GM18868 (cell line): Measurements from ENCODE around the gene SBSN.

Experiments
- ATAC-seq: cut with Tn5 transposase; IDR thresholded peaks from one replicate; pipeline ENCODE4 v1.9.1; 2021; ENCODE audit warnings: mild to moderate bottlenecking, moderate library complexity; ENCODE audit not compliant: unreplicated experiment

The SBSN gene

DNA sequence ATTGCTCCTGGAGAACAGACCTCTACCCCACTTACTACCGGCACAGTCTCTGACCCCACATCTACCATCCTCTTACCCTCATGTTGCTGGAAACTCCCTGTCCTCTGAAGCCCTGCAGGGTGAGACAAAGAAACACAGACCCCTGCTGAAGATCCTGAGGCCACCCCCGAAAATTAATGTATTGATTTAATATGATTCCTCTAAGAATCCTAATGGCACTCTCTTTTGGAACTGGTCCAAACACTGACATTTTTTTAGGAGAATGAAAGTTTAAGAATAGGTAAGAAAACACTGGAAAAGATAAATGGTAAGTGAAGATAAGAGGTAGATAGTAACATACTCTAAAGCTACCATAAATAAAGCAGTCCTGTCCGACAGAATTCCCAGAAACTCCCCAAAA, 20.0 kb downstream of the SBSN start:
- no peak for ATAC-seq

DNA sequence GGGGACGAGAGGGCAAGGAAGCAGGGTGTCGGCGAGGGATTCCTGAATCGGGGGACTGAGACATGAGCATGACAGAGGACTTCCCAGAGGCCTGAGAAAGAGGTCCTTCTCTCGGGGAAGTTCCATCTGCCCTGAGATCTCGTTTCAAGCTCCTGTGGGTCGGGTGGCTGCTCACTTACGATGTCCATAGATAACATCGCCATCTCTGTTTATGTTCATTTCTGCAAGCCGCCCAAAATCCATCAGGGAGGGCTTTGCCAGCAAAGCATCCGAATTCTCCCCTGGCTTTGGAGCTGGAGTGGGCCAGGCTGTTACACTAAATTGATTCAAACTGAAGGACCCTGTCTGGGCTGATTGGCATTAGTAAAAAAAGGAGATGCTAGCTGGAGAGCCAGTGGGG, 20.6 kb downstream of the SBSN start:
- no peak for ATAC-seq

DNA sequence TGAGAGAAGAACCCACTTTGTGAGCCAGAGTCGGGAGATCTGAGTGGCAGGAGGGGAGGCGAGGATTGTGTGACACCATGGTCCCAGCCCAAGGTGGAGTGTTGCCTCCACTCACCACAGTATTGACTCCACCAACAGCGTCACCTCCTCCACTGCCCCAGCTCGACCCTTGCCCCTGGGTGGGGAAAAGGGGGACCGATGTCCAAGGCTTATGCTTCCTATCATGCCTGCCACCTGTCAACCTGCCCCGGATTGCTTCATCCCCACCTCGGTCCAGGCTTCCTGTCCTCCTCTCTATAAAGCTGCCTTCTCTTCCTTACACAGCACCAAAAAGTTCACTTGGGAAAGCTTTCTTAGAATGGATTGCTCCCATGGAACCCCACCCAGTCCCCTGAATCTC, 22.1 kb downstream of the SBSN start:
- no peak for ATAC-seq

DNA sequence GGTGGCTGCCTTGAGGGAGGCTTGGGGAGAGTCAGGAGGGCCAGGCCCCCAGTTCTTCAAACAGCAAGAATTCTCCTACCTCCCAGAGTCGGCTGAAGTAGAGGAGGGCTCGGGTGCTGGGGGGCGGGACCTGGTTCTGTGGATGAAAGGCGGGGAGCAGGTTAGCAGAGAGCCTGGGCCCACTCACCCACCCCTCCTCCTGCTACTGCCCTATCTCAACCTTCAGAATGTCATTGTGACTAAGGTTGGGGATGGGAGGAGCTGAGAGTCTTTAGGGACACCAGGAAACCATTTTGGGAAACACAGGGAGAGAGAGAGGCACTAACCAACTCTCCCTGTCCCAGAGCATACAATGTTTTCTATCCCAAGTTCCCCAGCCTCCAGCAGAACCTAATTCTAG, 25.4 kb downstream of the SBSN start:
- ATAC-seq, result no peak

DNA sequence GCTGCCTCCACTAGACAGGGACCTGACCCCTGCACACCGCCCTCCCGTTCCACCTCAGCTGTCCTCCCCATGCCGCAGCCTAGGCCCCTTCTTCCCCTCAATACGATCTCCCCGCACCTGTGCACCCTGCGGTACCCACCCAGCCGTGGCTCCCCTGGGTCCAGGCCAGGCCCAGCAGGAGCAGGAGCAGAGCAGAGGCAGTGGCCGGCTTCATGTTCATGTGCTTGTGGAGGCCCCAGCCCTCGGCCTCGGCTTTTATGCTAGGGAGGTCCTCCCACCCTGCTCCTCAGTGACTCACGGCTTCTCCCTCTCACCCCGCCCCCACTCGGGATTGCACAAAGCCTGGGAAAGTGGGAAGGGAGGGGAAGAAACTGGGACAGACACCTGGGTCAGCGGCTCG, 26.4 kb downstream of the SBSN start:
- ATAC-seq, result no peak

DNA sequence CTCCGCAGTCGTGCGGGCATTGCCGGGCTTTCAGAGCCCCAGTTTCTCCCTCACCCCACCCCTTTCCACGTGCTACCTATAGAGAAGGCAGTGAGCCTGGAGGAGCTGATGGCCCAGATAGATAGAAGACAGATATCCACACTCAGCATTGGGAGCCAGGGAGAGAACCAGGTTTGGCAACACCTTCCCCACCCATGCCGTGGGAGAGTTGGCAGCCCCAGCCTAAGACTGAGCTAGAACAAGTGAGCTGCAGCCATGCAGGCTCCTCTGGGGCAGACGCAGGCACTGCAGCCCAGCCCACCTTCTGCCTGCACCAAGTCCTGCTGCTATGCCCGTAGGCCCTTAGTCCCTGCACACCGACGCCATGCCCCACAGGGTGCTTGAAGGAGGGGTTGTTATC, 27.5 kb downstream of the SBSN start:
- no peak for ATAC-seq

DNA sequence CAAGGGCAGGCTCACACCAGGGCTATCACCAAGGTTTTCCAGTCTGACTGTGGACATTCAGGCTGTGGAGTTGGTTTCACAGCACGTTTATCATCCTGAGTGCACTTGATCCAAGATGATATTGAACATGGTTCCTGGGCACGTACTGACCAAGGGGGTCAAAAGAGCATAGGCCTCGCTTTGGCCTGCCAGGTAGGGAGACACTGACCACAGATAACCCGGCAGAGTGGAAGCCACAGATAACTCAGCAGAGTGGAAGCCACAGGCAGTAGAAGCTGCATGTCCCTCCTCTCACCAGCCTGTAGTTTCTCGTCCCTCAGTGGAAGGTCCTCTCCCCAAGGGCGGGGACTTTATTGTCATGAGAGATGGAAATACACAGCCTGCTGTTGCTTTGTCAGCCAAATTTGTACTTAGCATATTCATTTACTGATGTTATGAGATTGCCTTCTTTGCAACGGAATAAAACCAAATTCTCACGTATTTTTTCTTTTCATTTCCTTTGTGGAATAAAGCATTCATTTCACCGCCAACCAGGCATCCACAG, 29.1 kb downstream of the SBSN start:
- no peak for ATAC-seq

DNA sequence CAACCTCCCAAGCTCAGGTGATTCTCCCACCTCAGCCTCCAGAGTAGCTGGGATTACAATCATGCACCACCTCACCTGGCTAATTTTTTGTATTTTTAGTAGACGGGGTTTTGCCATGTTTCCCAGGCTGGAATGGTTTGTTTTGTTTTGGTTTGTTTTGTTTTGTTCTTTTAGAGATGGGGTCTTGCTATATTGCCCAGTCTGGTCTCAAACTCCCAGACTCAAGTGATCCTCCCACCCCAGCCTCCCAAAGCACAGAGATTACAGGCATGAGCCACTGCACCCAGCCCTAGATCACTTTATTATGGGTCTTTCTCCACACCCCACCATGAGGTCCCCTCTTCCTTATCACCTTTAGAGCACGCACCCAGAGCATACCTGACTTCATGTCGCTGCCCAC, 29.9 kb downstream of the SBSN start:
- no peak for ATAC-seq

DNA sequence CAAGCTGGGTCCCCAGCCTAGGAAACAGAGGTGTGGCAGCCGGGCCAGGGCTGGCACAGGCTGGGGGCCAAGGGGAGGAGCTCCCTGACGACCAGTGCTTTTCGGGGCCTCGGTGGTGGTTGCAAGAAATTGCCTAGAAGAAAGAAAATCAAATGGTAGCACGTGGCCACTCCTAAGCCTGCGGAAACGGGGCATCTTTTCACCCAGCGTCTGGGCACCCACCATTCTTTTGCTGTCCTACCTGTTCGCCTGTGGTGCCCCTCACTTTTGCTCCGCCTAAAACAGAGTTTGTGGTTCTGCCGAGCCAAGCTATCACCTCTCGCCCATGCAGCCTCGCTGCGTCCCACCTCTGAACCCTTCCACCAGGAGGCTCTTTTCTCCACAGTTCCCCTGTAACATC, 30.7 kb downstream of the SBSN start:
- ATAC-seq, result no peak

DNA sequence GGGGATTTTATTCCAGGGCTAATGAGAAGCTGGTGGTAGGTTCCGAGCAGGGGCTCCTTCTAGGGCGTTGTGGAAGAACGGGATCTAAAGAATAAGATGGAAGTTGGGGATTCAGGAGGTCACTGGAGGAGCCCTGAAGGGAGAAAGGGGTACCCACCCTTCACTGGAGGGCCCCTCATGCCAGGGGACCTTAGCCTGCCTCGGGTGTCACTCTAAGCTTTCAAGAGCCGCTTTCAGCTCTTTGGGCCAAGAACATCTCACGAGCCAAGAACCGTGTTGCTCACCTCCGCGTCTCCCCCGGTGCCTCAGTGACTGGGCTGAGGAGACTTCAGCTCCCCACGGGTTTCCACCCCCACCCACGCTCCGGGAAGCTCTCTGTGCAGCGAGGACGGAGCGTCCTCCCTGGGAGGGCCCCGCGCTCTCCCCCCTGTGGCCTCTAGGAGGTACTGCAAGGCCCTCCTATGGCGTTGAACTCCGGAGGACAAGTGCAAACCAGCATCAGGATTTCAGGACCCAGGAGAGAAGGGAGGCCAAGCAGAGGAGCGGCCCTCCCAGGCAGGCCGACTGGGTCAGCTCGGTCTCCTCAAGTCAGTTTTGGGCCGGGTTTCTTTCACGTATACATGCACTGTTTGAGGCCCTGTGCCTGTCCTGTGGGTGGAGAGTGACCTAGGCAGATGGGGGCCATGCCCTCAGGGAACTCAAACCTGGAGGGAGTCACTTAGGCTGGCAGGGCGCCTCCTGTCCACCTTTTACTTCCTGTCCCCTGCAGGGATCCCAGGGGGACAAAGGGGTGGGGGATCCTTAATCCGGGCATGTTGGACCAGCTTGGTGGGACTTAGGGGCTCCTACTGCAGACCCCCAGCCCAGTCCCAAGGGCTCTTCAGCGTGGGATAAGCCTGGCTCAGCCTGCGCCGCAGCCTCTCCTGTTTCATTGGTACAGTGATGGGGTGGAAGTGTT, 32.7 kb downstream of the SBSN start:
- ATAC-seq, result no peak

DNA sequence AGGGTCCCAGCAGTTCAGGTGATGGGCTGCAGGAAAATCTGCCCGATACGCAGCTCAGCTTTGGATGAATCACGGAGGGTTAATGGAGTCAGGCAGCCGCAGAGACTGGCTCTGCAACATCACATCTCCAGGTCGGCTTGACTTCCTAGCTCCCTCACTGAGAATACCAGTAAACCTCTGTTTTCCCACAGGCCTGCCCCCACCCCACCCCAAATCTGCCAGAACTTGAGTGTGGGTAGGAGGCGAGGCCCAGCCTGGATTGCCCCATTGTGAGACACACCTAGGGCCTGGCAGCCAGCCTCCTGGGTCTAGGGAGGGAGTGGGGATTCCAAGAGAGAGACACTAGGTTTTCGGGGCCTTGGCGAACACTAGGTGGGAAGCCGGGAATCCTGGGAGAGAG, 34.1 kb downstream of the SBSN start:
- ATAC-seq, result no peak

DNA sequence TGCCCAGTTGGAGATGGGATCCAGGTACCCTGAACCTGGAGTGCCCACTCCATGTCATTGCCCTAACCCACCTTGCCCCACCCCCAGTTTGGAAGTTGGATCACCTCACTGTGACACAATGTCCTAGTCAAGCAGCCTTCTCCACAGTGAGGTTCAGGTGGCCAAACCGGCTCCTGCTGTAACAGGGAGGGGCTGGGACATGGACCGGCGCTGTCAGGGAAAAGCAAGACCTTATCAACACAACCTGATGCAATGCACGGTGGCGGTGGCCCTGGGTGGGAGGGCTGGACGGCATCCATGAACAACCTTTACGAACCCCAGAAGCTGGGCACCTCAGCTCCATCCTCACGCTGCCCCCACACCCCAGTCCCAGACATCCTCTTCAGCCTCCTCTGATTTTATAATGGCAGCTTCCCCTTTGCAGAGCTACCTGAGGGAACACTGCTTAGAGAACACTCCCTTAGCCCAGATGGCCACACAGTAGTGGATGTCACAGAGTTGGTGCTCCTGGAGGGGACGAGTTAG, 36.2 kb downstream of the SBSN start:
- no peak for ATAC-seq

DNA sequence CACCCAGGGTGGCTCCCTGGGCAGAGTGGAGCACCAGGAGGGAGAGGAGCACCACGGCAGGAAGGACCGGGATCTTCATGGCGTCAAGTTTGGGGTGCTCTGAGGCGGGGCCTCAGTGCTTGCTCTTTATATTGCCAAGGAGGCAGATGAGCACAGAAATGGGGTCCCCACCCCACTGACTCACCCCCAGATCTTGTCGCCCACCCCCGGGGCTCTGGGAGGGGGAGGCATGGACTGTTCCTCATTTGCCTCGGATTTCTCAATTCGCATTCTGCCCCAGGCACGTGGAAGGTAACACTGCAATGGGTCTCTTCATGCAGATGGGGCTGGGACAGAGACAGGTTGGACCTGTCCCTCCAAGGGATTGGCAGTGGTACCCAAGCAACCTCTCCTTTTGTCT, 37.7 kb downstream of the SBSN start, which contains the start of gene KRTDAP:
Gene KRTDAP, minus strand, starts transcription at position 101 of the 400 bp plus-strand sequence. Its CDS starts 22 bp downstream, at position 79.
- no peak for ATAC-seq

DNA sequence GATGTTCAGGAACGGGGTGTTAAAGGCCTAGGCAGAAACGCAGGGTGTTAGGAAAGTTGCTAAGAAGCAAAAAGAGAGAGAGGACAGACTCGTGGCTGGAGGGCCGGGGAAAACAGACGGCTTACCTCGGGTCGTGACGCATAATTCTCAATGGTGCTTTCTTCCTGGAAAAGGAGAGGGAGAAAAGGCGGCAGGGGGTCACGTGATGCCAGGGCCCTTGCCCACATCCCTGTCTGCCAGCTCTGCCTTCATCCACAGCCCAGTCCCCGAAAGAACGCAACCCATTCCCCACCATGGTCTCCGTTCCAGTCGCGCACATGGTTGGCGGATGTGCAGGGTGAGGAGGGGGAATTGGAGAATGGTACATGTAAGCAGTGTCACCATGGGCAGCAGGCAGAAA, 39.4 kb downstream of the SBSN start:
- ATAC-seq, result no peak

DNA sequence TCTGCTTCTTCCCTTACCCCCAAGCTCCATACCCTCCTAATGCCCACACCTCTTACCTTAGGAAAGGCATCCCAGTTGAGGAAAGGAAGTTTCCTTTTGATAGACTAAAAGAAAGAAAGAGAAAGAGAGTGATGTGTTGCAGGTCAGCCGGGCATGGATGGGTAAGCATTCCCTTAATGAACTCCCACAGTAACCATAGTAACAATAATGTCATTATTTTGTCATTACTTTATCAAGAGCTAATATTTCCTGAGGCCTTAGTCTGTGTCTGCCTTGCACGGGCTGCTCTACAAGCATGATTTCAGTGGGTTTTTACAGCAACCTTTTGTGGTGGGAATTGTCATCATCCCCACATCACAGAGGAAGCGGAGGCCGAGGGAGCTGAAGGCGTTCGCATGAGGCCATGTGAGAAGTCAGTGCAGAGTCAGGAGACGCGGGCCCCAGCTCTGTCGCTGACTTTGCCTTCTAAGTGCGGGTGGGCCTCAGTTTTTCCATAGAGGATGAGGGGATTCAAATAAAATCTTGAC, 40.4 kb downstream of the SBSN start:
- ATAC-seq, result no peak

DNA sequence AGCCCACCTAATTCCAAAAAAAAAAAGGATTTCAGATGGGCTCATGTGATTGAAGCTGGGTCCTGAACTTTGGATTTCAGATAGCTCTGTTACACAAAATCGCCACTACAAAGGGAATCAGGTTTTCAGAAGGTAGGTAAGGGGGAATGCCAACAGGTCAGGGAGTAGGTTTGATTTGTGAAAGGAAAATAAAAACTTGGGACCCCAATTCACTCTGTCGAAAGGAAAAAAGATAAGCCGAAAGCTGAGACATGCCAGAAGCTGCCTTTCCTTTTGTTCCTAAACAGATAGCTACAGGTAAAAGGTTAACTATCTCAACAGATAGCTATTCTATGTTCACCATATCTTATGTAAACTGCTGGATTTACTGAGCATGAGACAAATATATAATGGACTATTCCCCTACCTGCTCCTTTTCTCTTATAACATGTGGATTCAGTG, 41.8 kb downstream of the SBSN start:
- ATAC-seq, result no peak

DNA sequence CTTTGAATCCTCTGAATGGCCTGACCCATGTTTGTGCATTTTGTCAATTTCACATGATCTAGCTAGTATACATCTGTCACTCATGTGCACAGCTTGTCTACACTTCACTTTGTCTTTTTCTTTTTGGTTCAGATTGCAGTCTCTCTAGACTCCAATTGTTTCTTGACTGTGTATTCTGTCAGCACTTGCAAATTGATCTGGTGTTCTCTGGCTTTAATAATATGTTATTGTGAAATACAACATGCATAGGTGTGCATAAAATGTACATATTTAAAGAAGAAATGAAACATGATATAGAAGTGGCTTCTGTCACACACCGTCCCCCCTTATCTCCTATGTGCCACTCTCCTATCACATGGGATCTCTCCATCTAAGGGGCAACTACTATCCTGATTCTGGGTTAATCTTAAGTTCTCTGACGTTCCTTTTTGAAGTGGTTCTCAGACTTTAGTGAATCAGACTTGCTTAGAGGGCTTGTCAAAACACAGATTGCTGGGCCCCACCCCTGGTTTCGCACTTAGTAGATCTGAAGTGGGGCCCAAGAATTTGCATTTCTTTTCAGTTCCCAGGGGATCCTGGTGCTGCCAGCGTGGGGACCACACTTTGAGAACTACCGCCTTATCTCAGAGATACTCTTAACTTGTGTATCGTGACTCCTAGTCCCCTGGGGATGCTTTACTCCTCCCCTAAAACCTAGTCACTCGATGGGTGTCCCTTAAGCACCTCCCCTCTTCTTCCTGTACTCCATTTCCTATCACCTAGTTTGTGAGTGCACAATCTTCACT, 43.7 kb downstream of the SBSN start:
- peak; percentile 49 for ATAC-seq

DNA sequence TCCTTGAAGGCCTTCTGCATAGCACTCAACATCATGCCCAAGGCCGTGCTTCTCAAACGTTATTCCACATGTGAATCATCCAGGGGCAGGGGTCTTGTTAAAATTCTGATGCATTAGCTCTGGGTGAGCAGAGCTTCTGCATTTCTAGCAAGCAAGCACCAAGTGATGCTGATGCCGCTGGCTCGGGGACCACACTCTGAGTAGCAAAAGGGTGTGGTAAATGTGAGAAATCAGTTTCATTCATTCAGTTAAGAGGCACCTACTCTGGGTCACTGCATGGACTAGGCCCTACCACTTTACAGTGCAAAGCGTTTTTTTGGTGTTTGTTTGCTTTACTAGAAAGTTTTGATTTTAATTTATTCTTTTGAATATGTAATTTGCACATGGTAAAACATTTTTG, 45.0 kb downstream of the SBSN start:
- no peak for ATAC-seq

DNA sequence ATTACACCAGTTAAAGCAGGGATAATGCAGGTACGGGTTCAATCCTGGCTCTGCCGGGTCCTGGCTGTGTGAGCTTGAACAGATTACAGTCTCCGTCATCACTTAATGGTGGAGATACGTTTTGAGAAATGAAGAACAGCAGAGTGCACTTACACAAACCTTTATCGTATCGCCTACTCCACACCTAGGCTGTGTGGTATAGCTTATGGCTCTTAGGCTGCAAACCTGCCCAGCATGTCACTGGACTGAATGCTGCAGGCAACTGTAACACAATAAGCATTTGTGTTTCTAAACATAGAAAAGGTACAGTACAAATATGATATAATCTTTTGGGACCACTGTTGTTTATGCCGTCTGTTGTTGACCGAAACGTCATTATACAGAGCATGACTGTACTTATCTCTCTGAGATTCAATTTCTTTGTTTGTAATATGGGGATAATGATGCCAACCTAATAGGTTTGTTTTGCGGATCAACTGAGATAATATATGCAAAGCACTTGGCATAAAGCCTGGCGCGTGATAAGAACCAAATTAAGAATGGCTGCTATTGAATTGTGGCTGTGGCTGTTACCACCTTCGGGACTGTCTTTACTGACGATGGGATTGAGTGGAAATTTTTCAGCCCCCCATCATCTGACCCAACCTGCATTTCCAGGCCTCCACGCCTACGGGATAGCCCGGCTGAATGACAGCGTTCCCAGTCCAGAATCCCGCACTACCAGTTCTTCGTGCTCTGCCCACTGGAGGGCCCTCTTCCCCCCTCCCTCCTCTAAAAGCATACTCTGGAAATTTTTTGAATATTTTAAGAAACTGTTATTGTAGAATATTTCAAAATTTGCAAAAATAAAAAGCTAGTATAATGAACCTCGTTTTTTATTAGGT, 49.1 kb downstream of the SBSN start:
- no peak for ATAC-seq

DNA sequence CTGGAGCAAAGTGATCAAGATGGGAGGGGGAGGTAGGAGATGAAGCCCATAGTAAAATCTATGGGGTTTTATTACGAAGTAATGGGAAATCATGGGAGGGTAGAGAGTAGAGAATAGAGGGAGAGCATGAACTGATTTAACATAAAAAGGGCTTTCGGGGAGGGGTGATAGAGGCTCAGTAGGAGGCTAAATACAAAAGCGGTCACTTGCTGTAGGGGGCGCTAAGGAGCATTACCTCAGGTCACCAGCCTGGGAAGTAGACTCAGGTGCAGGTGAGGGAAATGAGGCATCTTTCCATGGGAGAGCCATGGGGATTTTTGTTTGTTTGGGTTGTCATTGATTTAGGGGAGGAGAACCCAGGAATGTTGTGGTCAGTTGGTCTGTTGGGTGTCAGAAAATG, 52.0 kb downstream of the SBSN start:
- no peak for ATAC-seq
